Right ventricle myocardium inferior (tissue), 1 donor: ENCODE data around the gene UBE2I. TPM values are rescaled to one million over a fixed set of nuclear protein-coding genes. Genes with fewer than 3 reads are reported as not detected.
A peak's percentile ranks its signal among the peaks of the same experiment; 100 is the strongest.

ENCODE experiments used
- ATAC-seq: fragments of 200-7000 bp; cut with Tn5 transposase; one replicate; pipeline ENCODE4 v1.9.1; 2020; ENCODE audit warnings: mild to moderate bottlenecking, moderate library complexity
- DNase-seq: peaks from one replicate; pipeline ENCODE4 v3.0.0; 2021; ENCODE audit errors: missing footprints
- intact Hi-C: fragments of 100-400 bp; cut with DNase I; formaldehyde crosslinking; loops from one replicate; pipeline ENCODE4 v1.11.0; 2022
- total RNA-seq: library from RNA; stranded (reverse); fragmentation: NEBNext Ultra II Directional; extraction: Animal tissue kit (Norgen Biotek cat#: 25700); gene quantifications from one replicate; pipeline ENCODE4 v1.2.1, GENCODE V29; 2021
- donor health status: DM: no; HTN: yes; CAD: no; lungs with severe emphysema.

The UBE2I gene
- total RNA-seq, 1 donor from 2014 or later, result 89.4 TPM

DNA sequence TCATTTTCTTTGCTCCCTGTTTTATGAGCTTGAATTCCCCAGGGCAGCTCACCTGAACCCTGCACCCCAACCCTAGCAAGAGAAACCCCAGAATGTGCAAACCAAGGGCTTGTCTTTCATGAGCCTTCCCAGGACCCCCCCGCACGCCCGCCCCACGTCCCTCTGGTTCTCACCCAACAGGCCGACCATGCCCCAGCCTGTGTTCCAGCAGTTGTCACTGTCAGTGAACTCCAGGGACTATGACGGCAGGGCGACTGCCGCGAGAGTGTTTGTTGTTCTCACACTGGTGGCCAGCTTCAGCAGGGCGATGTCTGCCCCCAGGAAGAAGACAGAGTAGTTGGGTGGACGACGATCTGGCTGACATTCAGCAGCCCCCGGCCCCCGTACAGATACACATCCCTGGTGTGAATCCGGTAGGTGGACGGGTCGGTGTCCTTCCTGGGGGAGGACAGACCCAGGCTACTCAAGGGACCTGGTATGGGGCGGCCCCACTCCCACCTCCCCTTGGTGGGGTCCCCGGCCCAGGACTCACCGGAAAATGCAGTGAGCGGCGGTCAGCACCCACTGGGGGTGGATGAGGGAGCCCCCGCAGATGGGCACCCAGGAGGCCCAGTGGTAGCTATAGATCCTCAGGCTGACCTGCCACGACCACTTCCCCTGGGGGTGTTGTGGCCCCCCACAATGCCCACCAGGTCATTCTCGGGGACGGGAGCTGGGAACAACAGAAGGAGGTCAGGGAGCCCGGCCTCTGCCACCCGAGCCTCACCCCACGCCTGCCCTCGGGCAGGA lies 33.5 kb upstream of the UBE2I start:
- DNase-seq (no peak), ATAC-seq (no peak)
- intact Hi-C loops, result no loop called here

DNA sequence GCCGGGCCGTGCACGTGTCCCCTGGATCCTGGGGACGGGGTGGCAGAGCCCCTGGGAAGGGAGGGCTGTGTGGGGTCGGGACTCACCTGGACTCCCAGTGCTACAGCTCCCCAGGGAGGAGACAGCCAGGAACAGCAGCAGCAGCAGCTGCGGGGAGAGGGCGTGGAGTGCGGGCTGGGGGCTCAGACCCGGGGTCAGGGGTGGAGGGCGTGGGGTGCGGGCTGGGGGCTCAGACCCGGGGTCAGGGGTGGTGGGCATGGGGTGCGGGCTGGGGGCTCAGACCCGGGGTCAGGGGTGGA lies 32.9 kb upstream of the UBE2I start:
- intact Hi-C loops, result no loop called here
- ATAC-seq (no peak), DNase-seq (no peak)

DNA sequence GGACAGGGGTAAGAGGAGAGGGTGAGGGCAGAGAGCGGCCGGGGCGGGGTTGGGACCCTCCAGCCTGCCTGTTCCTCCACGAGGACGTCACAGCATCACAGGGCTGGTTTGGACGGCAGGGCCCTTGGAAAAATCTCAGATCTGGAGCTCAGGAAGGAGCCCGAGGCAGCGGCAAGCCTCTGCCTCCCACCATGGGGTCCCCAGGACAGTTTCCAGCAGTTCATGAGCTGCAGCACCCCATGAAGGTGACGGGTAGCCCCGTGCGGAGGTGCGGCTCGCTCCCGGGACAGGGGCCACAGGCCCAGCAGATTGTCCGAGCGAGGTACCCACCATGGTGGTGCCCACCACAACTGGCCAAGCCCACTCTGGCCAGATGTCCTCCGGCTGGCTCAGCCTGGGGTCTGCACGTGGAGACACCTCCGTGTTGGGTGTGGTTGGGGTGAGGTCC lies 32.3 kb upstream of the UBE2I start:
- DNase-seq, result peak; percentile 39
- intact Hi-C loops, result no loop called here
- no peak for ATAC-seq

DNA sequence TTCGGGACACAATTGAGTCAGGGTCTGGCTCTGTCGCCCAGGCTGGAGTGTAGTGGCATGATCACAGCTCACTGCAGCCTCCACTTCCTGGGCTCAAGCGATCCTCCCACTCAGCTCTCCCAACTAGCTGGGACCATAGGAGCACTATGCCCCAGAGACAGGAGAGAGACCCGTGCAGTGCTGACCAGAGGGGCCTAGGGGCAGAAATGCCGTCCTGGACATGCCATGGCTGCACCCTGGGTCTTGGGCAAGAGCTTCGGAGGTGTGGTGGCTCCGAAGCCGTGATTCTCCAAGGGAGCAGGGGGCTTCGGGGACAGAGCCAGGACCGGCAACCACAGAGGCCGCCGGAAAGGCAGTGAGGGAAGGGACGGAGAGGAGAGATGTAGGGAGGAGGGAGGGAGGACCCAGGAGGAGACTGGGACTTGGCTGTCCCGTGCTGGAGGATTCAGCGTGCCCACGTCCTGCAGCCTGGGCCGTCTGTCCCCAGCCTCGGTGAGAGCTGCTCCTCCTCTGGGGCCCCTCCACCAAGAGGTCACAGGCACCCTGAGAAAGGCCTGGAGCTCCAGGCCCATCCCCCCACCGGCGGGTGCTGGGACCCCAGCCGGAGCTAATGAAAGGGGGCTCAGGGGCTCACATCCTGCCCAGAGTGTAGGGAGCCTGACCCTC lies 31.7 kb upstream of the UBE2I start:
- ATAC-seq, result no peak

DNA sequence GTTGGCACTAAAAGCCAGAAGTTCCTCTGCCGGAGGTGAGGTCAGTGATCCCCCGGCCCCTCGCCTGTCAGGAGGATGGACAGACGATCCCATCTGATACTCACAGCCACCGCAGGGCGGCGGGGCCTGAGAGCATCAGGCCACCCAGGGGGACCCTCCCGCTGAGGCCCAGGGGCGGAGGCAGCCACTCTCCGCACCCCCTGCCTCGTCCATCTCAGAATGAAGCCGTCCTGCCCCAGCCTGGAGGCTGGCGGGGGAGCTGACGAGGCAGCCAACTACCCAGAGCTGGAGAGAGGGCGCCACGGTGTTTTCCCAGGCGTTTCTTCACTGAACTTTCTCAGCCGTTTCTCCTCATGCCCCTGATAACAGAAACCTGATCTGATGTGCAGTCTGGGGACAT lies 31.0 kb upstream of the UBE2I start:
- no peak for DNase-seq
- no peak for ATAC-seq
- intact Hi-C loops, result no loop called here

More for the DNA sequence above, 31.7 kb upstream of the UBE2I start:
- DNase-seq, result no peak
- intact Hi-C loops, result no loop called here

DNA sequence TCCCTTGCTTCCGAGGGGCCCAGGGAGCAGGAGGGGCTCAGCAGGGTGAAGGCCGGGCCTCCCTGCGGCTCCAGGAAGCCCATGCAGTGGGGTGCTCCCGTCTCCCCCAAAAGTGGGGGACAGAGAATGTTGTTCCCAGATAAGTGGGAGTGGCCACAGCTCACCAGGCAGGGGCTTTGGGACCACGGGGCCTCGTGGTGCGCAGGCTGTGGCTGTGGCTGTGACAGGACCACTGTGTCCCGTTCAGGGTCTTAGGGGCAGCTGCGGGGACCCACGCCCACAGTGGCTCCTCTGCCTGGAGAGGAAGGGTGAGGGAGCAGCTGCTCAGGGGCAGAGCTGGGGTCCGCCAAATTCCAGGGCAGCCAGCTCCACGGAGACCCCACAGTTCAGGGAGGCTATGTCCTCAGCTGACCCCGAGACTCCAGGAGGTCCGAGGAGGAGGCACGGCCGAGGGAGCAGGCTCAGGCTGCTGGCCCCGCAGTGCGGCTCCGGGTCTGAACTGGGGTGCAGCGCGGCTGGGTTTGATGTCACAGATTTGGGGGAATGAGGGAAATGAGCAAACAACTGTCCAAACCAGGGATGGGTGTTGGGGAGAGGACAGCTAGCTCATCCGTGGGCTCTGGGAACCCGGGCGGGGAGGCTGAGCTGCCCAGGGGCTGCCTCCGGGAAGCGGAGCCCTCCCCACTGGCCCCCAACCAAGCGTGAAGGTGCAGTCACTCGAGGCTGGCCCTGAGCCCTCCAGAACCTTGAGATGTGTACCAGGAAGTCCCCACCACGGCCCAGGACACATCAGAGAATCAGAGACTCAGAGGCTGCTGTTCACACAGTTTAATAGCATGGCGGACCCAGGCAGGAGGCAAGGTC lies 30.1 kb upstream of the UBE2I start:
- ATAC-seq (no peak), DNase-seq (no peak)
- intact Hi-C loops, result no loop called here

DNA sequence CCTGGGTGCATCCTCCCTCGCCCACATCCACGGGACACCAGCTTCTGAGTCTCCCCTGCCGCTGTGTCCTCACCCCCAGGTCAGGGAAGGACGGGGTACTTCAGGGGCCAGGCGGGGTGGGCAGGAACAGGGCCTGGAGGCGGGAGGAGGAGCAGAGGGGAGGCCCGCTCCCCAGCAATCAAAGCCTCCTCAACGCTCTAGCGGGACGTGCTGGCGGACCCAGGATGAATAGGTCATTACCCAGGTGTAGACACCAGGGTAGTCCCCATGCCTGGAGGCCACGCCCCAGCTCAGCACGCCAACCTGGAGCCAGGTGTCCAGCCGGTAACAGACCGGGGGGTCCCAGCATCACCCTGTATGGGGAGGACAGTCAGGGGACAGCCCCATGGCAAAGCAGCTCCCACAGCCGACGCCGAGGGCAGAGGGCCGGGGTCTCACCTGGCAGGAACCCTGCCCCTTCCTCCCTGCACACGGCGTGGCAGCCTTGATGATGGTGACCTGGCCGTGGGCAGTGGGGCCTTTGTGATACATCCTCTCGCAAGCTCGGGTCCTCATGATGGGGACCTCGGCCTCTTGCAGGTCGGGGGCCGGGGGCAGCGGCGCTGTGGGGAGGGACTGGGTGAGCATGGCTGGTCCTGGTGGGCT lies 29.4 kb upstream of the UBE2I start:
- DNase-seq (no peak), ATAC-seq (no peak)
- intact Hi-C loops, result no loop called here

DNA sequence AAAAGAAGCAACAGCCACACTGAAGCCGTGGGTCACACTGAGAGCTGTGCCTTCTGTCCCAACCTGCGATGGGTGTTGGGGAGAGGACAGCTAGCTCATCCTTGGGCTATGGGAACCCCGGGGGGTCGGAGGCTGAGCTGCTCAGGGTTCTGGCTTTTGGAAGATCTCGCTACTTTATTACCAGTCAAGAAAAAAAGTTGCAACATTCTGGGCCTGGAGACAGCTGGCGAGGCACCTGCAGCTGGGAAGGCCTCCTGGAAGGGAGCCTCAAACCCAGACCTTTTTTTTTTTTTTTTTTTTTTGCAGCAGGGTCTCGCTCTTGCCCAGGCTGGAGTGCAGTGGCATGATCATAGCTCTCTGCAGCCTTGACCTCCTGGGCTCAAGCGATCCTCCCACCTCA lies 28.7 kb upstream of the UBE2I start:
- DNase-seq, result no peak
- ATAC-seq, result no peak
- intact Hi-C loops, result no loop called here

DNA sequence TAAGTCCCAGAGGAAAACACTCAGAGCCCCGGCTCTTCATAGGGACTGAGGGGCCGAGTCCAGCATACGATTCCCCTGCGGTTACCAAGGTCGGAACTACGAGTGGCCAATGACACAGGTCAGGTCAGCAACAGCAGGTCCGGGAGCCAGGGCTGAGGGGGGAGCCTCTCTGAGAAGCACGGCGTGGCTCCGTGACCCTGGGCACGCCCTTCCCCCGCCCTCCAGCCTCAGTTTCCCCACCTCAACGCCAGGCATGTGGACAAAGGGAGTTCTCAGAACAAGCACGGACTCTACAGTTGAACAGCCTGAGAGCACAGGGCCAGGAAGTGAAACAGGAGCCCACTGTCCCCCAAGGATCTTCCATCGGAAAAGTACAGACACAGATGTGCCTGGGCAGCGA lies 27.9 kb upstream of the UBE2I start:
- no peak for ATAC-seq
- intact Hi-C loops, result no loop called here
- DNase-seq, result no peak

DNA sequence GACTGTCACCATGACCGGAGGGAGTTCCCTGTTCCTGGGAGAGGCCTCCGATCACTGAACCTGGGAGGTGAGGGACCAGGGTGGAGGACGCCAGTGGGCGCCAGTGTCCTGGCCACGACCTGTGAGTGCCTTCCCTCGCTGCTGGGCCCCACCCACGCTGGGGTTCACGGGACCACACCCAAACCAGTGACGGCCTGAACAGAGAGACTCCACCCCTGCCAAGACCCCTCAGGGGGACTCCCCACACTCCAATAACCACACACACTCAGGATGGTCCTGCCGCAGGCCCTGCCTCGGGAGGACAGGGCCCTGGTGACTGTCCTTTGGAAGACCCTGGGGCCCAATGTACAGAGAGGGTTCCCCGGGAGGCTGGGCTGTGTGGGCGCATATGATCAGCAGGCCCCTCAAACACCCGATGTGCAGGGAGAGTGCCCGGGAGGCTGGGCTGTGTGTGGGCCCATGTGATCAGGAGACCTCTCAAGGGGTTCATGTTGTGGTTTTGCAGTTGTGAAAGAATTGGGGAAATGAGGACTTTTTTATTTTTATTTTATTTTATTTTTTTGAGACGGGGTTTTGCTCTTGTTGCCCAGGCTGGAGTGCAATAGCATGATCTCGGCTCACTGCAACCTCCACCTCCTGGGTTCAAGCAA lies 27.0 kb upstream of the UBE2I start:
- DNase-seq, result no peak
- ATAC-seq, result no peak
- intact Hi-C loops, result no loop called here

DNA sequence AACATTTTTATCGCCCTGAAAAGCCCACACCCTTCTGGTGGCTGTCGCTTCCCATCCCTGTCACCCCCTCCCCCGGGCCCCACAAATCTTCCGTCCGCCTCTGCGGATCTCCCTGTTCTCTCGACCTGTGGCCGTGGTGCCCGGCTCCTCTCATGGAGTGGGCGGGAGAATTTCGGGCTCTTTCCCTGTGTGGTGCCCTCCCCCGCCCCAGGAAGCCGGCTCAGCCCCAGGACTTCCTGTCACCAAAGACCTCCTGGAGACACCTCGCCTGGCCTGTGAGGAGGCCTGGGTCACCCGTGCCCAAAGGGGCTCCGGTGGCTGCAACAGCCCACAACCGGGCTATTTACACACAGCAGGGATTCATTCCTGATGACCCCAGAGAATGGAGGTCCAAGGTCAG lies 26.1 kb upstream of the UBE2I start:
- ATAC-seq (no peak), DNase-seq (peak; percentile 37)
- intact Hi-C loops, result no loop called here

DNA sequence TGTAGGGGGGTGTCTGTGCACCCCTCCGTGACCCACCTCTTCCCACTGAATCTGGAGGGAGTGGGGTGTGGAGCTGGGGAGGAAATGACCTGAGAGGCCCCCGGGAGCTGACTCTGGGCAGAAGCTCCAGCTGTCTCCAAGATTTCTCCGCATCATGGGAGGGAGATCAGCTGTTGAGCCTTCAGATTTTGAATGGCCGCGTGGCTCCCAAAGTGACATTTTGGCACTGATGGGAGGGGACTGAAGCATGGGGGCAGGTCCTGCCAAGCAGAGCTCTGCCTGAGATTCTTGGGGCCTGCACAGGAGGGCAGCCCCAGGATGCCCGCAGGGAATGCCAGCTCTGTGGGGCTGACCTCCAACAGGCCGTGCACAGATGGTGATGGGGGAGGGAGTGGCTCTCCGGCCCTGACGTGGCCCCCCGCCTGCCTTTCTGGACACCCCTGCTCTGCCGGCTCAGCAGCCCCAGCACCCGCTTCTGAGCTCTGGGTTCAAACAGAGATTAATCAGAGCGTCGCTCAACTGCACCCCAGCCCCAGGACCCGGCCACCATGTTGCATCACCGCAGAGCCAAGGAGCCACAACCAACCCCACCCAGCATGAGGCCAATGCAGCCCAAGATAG lies 25.3 kb upstream of the UBE2I start:
- intact Hi-C loops, result no loop called here
- ATAC-seq (no peak), DNase-seq (peak; percentile 37)

DNA sequence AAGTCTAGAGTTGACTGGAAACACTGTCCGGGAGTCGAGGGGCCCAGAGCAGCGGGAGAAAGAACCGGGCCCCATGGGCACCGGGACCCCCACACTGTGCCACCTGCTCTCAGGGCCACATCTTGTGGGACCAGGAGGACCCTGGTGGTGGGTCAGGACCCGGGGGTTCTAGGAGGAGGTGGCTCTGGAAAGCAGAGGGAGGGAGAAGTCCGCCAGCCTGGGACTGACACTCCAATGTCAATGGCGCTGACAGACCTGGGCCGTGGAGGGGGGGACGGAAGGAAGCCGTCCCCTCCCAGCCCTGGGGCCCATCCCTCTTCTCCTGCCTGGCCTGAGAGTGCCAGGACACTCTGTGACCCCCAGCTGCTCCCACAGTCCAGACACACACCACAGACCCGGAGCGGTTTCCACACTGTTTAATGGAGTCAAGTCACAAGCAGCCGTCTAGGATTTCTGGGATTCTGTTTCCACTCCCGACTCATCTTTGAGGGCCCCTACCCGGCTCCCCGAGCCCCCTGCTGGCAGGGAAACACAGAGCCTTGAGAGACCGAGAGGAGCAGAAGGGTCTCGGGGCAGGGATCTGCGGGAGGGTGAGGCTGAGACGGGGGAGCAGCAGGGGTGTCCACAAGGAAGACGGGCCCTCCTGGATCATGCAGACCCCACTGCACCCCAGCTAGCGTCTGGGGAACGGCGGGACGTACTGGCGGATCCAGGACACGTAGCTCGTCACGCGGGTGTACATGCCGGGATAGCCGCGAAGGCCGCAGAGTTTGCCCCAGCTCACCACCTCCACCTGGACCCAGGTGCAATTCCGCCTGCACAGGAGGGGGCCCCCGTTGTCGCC lies 23.5 kb upstream of the UBE2I start:
- ATAC-seq (no peak), DNase-seq (no peak)
- intact Hi-C loops, result no loop called here

DNA sequence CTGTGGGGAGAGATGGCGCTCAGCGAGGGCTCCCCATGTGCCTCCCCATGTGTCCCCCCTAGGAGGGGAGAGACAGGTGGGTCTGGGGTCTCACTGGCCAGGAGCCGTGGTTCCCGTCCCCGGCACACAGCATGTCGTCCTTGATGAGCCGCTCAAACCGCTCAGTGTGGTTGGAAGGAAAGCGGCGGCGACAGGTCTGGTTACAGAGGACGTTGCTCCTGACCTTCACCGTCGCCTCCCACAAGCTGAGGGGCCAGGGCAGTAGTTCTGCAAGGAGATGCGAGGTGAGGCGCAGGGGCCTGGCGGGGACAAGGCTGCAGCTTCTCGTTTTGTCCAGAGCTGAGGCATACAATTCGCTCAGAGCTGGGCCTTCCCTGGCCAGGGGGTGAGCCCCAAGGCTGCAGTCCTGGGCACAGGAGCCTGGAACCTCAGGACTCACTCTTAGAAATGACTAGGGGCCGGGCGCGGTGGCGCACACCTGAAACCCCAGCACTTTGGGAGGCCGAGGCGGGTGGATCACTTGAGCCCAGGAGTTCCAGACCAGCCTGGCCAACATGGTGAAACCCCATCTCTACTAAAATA lies 22.8 kb upstream of the UBE2I start:
- intact Hi-C loops, result no loop called here
- no peak for ATAC-seq
- DNase-seq, result no peak

DNA sequence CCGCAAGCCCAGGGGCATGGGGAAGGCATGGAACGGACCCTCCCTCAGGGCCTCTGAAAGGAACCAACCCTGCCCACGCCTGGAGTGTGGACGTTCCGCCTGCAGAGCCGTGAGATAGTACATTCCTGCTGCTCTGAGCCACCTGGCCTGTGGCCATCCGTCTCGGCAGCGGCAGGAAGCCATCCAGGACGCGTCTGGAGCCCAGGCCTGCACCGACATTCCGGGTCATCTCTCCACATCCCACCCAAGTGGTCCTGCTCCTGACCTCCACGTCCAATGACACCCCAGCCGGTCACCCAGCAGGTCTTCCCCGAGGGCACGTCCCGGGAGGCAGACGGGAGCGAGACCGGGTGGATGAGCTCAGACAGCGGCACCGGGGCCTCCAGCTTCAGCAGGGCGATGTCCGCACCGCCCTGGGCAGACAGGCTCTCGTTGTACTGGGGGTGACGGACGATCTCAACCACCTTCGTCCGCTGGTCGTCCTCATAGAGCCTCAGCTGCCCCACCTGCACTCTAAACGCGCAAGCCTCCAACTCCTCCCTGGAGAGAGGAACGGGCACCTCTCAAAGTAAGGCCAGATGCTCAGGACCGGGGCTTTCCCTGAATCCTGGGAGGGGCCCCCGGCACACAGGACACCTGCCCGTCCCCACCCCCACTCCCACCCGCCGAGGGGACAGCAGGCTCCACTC lies 21.3 kb upstream of the UBE2I start:
- ATAC-seq (peak; percentile 58), DNase-seq (no peak)
- intact Hi-C loops, result no loop called here

DNA sequence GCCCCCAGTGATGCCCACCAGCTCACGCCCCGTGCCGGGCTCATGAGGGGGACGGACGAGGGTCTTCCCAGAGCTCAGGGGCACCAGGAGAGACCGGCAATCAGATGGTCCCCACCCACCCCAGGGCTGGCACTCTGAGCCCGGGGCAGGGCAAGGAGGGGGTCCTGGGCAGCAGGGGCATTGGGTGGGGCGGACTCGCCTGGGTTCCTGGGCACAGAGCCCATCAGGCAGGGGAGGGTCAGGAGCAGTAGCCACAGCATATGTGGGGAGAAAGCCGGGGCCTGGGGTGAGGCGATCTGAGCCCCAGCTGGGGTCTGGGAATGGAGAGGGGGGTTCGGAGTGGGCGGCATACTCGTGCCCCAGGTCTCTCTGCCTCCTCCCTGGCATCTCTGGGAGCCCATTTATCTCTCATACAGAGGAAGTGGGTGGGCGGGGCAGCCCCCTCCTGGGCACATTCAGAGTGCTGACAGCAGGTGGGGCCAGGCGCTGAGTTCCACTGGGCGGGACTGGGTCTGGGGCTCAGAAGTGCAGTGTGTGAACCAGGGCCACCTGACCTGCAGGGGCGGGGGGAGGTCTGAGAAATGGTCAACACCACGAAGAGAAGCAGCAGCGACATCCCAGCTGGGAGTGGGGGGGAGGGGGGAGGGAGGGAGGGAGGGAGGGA lies 20.5 kb upstream of the UBE2I start:
- intact Hi-C loops, result no loop called here
- ATAC-seq, result no peak
- no peak for DNase-seq
